Measurements from ENCODE around the gene SPI1. TPM values are rescaled to one million over a fixed set of nuclear protein-coding genes. Genes with fewer than 3 reads are reported as not detected.

Gene SPI1
- total and polyA plus RNA-seq, 7 experiments from 2014 or later = 0.27 to 247 (median 5.4) TPM; not detected in 2

- H3K4me1 Mint-ChIP-seq = no peaks in the 10 kb centered on the region
- ChIA-PET CTCF (no interaction called here), POLR2A (no interaction called here)
- H3K36me3 ChIP-seq (ENCODE audit: control insufficient read depth in 2 of 3, insufficient read depth in 3 of 3, low read length in 3 of 3) = no peaks in the 10 kb centered on the region
- H3K4me3 Mint-ChIP-seq = no peak overlapping the region
- H3K4me1 ChIP-seq (ENCODE audit: control insufficient read depth in 2 of 2, insufficient read depth in 2 of 2, low read length in 2 of 2) = no peaks in the 10 kb centered on the region
- H3K36me3 Mint-ChIP-seq = no peaks in the 10 kb centered on the region
- ATAC-seq (peak; percentile 22), DNase-seq (no peak)
- H3K9me3 Mint-ChIP-seq = peaks cover 0 to 4% (median 0%) of the 10 kb centered on the region in 11 donors
- H3K9me3 ChIP-seq (ENCODE audit: control insufficient read depth in 2 of 3, low read length in 3 of 3) = no peaks in the 10 kb centered on the region
- H3K4me3 ChIP-seq (ENCODE audit: low read length) = no peak overlapping the region
- no peak overlapping the region for H3K27ac ChIP-seq (ENCODE audit: low read depth, low read length)
- intact Hi-C loops (cut with micrococcal nuclease) = no loop called here
- H3K27me3 Mint-ChIP-seq = no peaks in the 10 kb centered on the region
- no peaks in the 10 kb centered on the region for H3K27me3 ChIP-seq (ENCODE audit: control insufficient read depth in 2 of 2, insufficient read depth in 2 of 2, low read length in 2 of 2)
- peak overlapping the region in 1 of 9 donors; percentile 14 for H3K27ac Mint-ChIP-seq
Measured at GRCh38 chr11:47342036-47342803, 36.1 kb downstream of the SPI1 start.

GRCh38 chr11:47340980-47341775 is 37.2 kb downstream of the SPI1 start:
- H3K27ac Mint-ChIP-seq = no peak overlapping the region
- no peaks in the 10 kb centered on the region for H3K4me1 Mint-ChIP-seq
- no peak overlapping the region for H3K27ac ChIP-seq (ENCODE audit: low read depth, low read length)
- no peaks in the 10 kb centered on the region for H3K27me3 Mint-ChIP-seq
- H3K4me3 ChIP-seq (ENCODE audit: low read length) = no peak overlapping the region
- H3K36me3 Mint-ChIP-seq = no peaks in the 10 kb centered on the region
- no peaks in the 10 kb centered on the region for H3K9me3 ChIP-seq (ENCODE audit: control insufficient read depth in 2 of 3, low read length in 3 of 3)
- no peak for DNase-seq
- no peaks in the 10 kb centered on the region for H3K27me3 ChIP-seq (ENCODE audit: control insufficient read depth in 2 of 2, insufficient read depth in 2 of 2, low read length in 2 of 2)
- ATAC-seq = no peak
- H3K36me3 ChIP-seq (ENCODE audit: control insufficient read depth in 2 of 3, insufficient read depth in 3 of 3, low read length in 3 of 3) = no peaks in the 10 kb centered on the region
- CTCF ChIA-PET = interaction anchor here (0.6 kb wide), 1 partner anchor 1522 kb away, joined by 3 read pairs; no protein-coding TSS in a partner anchor
- H3K4me1 ChIP-seq (ENCODE audit: control insufficient read depth in 2 of 2, insufficient read depth in 2 of 2, low read length in 2 of 2) = no peaks in the 10 kb centered on the region
- POLR2A ChIA-PET = no interaction called here
- intact Hi-C loops (cut with micrococcal nuclease) = no loop called here
- H3K9me3 Mint-ChIP-seq = peaks cover 0 to 4% (median 0%) of the 10 kb centered on the region in 11 donors
- H3K4me3 Mint-ChIP-seq = no peak overlapping the region

- no peaks in the 10 kb centered on the region for H3K36me3 Mint-ChIP-seq
- ChIA-PET POLR2A (no interaction called here), CTCF (no interaction called here)
- Histone ChIP-seq H3K4me1 (ENCODE audit: control insufficient read depth in 2 of 2, insufficient read depth in 2 of 2, low read length in 2 of 2) (no peaks in the 10 kb centered on the region), H3K9me3 (ENCODE audit: control insufficient read depth in 2 of 3, low read length in 3 of 3) (no peaks in the 10 kb centered on the region), H3K27ac (ENCODE audit: low read depth, low read length) (no peak overlapping the region), H3K36me3 (ENCODE audit: control insufficient read depth in 2 of 3, insufficient read depth in 3 of 3, low read length in 3 of 3) (no peaks in the 10 kb centered on the region), H3K4me3 (ENCODE audit: low read length) (no peak overlapping the region), H3K27me3 (ENCODE audit: control insufficient read depth in 2 of 2, insufficient read depth in 2 of 2, low read length in 2 of 2) (no peaks in the 10 kb centered on the region)
- DNase-seq (no peak), ATAC-seq (no peak)
- no peak overlapping the region for H3K4me3 Mint-ChIP-seq
- H3K27ac Mint-ChIP-seq = peak overlapping the region in 1 of 9 donors; percentile 47
- intact Hi-C loops (cut with micrococcal nuclease) = no loop called here
- H3K9me3 Mint-ChIP-seq = peaks cover 0 to 4% (median 0%) of the 10 kb centered on the region in 11 donors
- H3K27me3 Mint-ChIP-seq = no peaks in the 10 kb centered on the region
- H3K4me1 Mint-ChIP-seq = no peaks in the 10 kb centered on the region
Measured at GRCh38 chr11:47340010-47340409, 38.3 kb downstream of the SPI1 start.

- H3K27me3 ChIP-seq (ENCODE audit: control insufficient read depth in 2 of 2, insufficient read depth in 2 of 2, low read length in 2 of 2) = no peaks in the 10 kb centered on the region
- H3K27ac ChIP-seq (ENCODE audit: low read depth, low read length) = no peak overlapping the region
- Mint-ChIP-seq H3K4me3 (no peak overlapping the region), H3K9me3 (peaks cover 0 to 4% (median 0%) of the 10 kb centered on the region in 11 donors), H3K27me3 (no peaks in the 10 kb centered on the region), H3K36me3 (no peaks in the 10 kb centered on the region), H3K4me1 (no peaks in the 10 kb centered on the region), H3K27ac (peak overlapping the region in 1 of 9 donors; percentile 59)
- ATAC-seq = no peak
- ChIA-PET POLR2A (no interaction called here), CTCF (interaction anchor here (1.1 kb wide), 1 partner anchor 36 kb away, joined by 4 read pairs; no protein-coding TSS in a partner anchor)
- no peak for DNase-seq
- no peak overlapping the region for H3K4me3 ChIP-seq (ENCODE audit: low read length)
- H3K4me1 ChIP-seq (ENCODE audit: control insufficient read depth in 2 of 2, insufficient read depth in 2 of 2, low read length in 2 of 2) = no peaks in the 10 kb centered on the region
- no peaks in the 10 kb centered on the region for H3K9me3 ChIP-seq (ENCODE audit: control insufficient read depth in 2 of 3, low read length in 3 of 3)
- no peaks in the 10 kb centered on the region for H3K36me3 ChIP-seq (ENCODE audit: control insufficient read depth in 2 of 3, insufficient read depth in 3 of 3, low read length in 3 of 3)
- intact Hi-C loops (cut with micrococcal nuclease) = no loop called here
Measured at GRCh38 chr11:47338396-47339241, 39.7 kb downstream of the SPI1 start.

GRCh38 chr11:47337229-47337924 is 41.0 kb downstream of the SPI1 start:
- no peaks in the 10 kb centered on the region for H3K4me1 Mint-ChIP-seq
- Histone ChIP-seq H3K4me1 (ENCODE audit: control insufficient read depth in 2 of 2, insufficient read depth in 2 of 2, low read length in 2 of 2) (no peaks in the 10 kb centered on the region), H3K9me3 (ENCODE audit: control insufficient read depth in 2 of 3, low read length in 3 of 3) (no peaks in the 10 kb centered on the region), H3K4me3 (ENCODE audit: low read length) (no peak overlapping the region), H3K27ac (ENCODE audit: low read depth, low read length) (no peak overlapping the region), H3K36me3 (ENCODE audit: control insufficient read depth in 2 of 3, insufficient read depth in 3 of 3, low read length in 3 of 3) (no peaks in the 10 kb centered on the region), H3K27me3 (ENCODE audit: control insufficient read depth in 2 of 2, insufficient read depth in 2 of 2, low read length in 2 of 2) (no peaks in the 10 kb centered on the region)
- H3K9me3 Mint-ChIP-seq = peaks cover 0 to 4% (median 0%) of the 10 kb centered on the region in 11 donors
- H3K36me3 Mint-ChIP-seq = no peaks in the 10 kb centered on the region
- peak overlapping the region in 1 of 9 donors; percentile 25 for H3K27ac Mint-ChIP-seq
- CTCF ChIA-PET = no interaction called here
- DNase-seq (no peak), ATAC-seq (no peak)
- H3K4me3 Mint-ChIP-seq = no peak overlapping the region
- intact Hi-C loops (cut with micrococcal nuclease) = no loop called here
- POLR2A ChIA-PET = no interaction called here
- no peaks in the 10 kb centered on the region for H3K27me3 Mint-ChIP-seq

- Histone ChIP-seq H3K27ac (ENCODE audit: low read depth, low read length) (no peak overlapping the region), H3K4me3 (ENCODE audit: low read length) (no peak overlapping the region), H3K9me3 (ENCODE audit: control insufficient read depth in 2 of 3, low read length in 3 of 3) (no peaks in the 10 kb centered on the region), H3K4me1 (ENCODE audit: control insufficient read depth in 2 of 2, insufficient read depth in 2 of 2, low read length in 2 of 2) (no peaks in the 10 kb centered on the region), H3K36me3 (ENCODE audit: control insufficient read depth in 2 of 3, insufficient read depth in 3 of 3, low read length in 3 of 3) (no peaks in the 10 kb centered on the region), H3K27me3 (ENCODE audit: control insufficient read depth in 2 of 2, insufficient read depth in 2 of 2, low read length in 2 of 2) (no peaks in the 10 kb centered on the region)
- Mint-ChIP-seq H3K27me3 (no peaks in the 10 kb centered on the region), H3K36me3 (no peaks in the 10 kb centered on the region), H3K27ac (no peak overlapping the region), H3K4me1 (no peaks in the 10 kb centered on the region), H3K4me3 (no peak overlapping the region), H3K9me3 (peaks cover 0 to 2% (median 0%) of the 10 kb centered on the region in 11 donors)
- ATAC-seq = no peak
- CTCF ChIA-PET = no interaction called here
- DNase-seq = no peak
- POLR2A ChIA-PET = interaction anchor here (0.5 kb wide), 1 partner anchor 562 kb away, joined by 4 read pairs; no protein-coding TSS in a partner anchor
- intact Hi-C loops (cut with micrococcal nuclease) = no loop called here
Measured at GRCh38 chr11:47336595-47336994, 41.8 kb downstream of the SPI1 start.
